Measurements from ENCODE around the gene SFTPB.

Gene SFTPB

DNA sequence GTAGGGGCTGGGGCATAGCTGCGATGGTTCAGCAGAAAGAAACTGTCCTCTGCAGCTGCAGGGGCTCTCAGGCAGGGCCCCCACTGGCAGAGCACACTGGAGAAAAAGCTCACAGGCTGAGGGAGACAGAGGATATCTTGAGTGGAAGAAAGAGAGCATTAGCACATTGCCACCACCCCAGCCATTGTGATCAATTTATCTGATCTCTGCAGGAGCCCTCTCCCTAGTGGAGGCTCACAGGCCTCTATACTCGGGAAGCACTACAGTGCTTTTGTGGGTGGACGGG, 801 bp upstream of the SFTPB start:
- Histone ChIP-seq H3K36me3 (ENCODE audit: insufficient read depth, low read length) (no peaks in the 10 kb centered on the region), H3K4me3 (ENCODE audit: low read depth in 1 of 2, low read length in 2 of 2) (no peak overlapping the region), H3K9me3 (ENCODE audit: insufficient read depth, low read length, severe bottlenecking) (no peaks in the 10 kb centered on the region), H3K79me2 (ENCODE audit: insufficient read depth, low read length) (no peaks in the 10 kb centered on the region), H2AFZ (ENCODE audit: low read depth, low read length) (no peak overlapping the region), H3K4me2 (ENCODE audit: insufficient read depth, low read length) (no peak overlapping the region), H4K20me1 (ENCODE audit: insufficient read depth, low read length) (no peaks in the 10 kb centered on the region), H3K4me1 (ENCODE audit: insufficient read depth, low read length) (no peaks in the 10 kb centered on the region), H3K27ac (ENCODE audit: low read length) (no peak overlapping the region), H3K9ac (ENCODE audit: low read depth, low read length) (no peak overlapping the region), H3K27me3 (ENCODE audit: insufficient read depth, low read length, poor library complexity) (no peaks in the 10 kb centered on the region)
- TF ChIP-seq EZH2 (IDR thresholded peaks at IDR 0.05; ENCODE audit: borderline replicate concordance, low read depth, low read length, severe bottlenecking): no peak
- TF ChIP-seq, protein P1, sequence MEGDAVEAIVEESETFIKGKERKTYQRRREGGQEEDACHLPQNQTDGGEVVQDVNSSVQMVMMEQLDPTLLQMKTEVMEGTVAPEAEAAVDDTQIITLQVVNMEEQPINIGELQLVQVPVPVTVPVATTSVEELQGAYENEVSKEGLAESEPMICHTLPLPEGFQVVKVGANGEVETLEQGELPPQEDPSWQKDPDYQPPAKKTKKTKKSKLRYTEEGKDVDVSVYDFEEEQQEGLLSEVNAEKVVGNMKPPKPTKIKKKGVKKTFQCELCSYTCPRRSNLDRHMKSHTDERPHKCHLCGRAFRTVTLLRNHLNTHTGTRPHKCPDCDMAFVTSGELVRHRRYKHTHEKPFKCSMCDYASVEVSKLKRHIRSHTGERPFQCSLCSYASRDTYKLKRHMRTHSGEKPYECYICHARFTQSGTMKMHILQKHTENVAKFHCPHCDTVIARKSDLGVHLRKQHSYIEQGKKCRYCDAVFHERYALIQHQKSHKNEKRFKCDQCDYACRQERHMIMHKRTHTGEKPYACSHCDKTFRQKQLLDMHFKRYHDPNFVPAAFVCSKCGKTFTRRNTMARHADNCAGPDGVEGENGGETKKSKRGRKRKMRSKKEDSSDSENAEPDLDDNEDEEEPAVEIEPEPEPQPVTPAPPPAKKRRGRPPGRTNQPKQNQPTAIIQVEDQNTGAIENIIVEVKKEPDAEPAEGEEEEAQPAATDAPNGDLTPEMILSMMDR (IDR thresholded peaks at IDR 0.05; ENCODE audit: borderline replicate concordance, extremely low read depth, low read length, poor library complexity, severe bottlenecking): no peak
- no peak for DNase-seq
- ATAC-seq (ENCODE audit: insufficient read depth, low read depth): no peak

DNA sequence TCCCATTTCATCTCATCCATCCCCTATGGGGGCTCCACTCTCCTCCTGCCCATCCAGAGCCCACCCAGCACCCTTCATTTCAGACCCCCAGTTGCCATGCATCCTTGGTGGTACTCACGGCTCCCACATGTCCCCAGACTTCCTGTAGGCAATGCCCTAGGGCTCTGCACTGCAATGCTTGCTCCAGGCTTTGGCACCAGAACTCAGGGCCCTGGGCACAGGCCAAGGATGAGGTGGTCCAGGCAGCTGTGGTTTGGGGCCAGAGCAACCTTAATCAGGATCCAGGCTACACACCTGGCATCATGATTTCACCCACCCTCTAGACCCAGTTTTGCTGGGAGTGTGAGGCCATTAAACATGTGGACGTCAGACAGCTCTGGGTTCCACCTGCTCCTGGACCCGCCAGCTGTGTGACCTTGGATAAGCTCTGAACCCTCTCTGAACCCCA, 414 bp downstream of the SFTPB start:
- Histone ChIP-seq H3K79me2 (ENCODE audit: insufficient read depth, low read length) (no peaks in the 10 kb centered on the region), H2AFZ (ENCODE audit: low read depth, low read length) (no peak overlapping the region), H3K36me3 (ENCODE audit: insufficient read depth, low read length) (no peaks in the 10 kb centered on the region), H3K4me1 (ENCODE audit: insufficient read depth, low read length) (no peaks in the 10 kb centered on the region), H3K27ac (ENCODE audit: low read length) (no peak overlapping the region), H3K27me3 (ENCODE audit: insufficient read depth, low read length, poor library complexity) (no peaks in the 10 kb centered on the region), H3K9me3 (ENCODE audit: insufficient read depth, low read length, severe bottlenecking) (no peaks in the 10 kb centered on the region), H4K20me1 (ENCODE audit: insufficient read depth, low read length) (0 out of 2 replicates have a peak, but pooled peaks cover 3% of the 10 kb centered on the region), H3K9ac (ENCODE audit: low read depth, low read length) (no peak overlapping the region), H3K4me2 (ENCODE audit: insufficient read depth, low read length) (no peak overlapping the region), H3K4me3 (ENCODE audit: low read depth in 1 of 2, low read length in 2 of 2) (no peak overlapping the region)
- DNase-seq: no peak
- TF ChIP-seq, protein P1 (IDR thresholded peaks at IDR 0.05; ENCODE audit: borderline replicate concordance, extremely low read depth, low read length, poor library complexity, severe bottlenecking): no peak
- no peak for ATAC-seq (ENCODE audit: insufficient read depth, low read depth)

DNA sequence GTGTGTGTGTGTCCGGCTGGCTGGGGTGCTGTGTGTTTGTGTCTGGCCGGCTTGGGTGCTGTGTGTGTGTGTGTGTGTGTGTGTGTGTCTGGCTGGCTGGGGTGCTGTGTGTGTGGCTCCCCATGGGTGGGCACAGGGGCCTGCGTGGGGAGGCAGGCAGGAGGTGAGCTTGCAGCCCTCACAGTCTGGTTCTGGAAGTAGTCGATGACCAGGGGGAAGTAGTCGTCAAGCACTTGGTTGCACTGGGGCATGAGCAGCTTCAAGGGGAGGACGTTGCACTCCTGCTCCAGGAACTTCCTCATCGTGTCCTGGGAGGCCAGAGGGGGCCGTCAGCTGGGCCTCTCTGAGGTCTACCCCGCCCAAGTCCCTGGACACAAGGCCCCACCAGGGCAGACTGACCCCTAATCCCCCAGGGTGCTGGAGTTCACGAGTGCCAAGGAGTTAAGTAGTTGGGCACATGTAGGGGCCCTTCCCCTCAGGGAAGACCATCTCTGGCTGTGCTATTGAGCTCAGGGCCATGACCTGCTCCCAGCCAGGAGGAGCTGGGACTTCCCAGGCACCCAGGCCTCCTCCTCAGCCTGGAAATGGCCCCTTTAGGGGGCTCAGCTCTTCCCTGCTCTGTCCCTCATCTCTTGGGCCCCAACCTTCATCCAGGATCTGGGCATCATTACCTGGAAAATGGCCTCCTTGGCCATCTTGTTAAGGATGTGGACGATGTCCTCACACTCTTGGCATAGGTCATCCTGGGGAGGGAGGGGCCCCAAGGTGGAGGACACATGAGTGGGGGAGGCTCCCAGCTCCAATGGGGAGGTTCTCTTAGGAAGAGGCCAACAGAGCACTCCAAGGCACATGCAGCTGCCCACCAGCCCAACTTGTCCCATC, 1.3 kb downstream of the SFTPB start:
- no peaks in the 10 kb centered on the region for H3K79me2 ChIP-seq (ENCODE audit: insufficient read depth, low read length)
- H4K20me1 ChIP-seq (ENCODE audit: insufficient read depth, low read length): 0 out of 2 replicates have a peak, but pooled peaks cover 3% of the 10 kb centered on the region
- no peak for DNase-seq
- no peak overlapping the region for H3K4me2 ChIP-seq (ENCODE audit: insufficient read depth, low read length)
- H2AFZ ChIP-seq (ENCODE audit: low read depth, low read length): no peak overlapping the region
- no peaks in the 10 kb centered on the region for H3K36me3 ChIP-seq (ENCODE audit: insufficient read depth, low read length)
- no peaks in the 10 kb centered on the region for H3K4me1 ChIP-seq (ENCODE audit: insufficient read depth, low read length)
- H3K4me3 ChIP-seq (ENCODE audit: low read depth in 1 of 2, low read length in 2 of 2): no peak overlapping the region
- ATAC-seq (ENCODE audit: insufficient read depth, low read depth): no peak
- H3K27me3 ChIP-seq (ENCODE audit: insufficient read depth, low read length, poor library complexity): no peaks in the 10 kb centered on the region
- no peaks in the 10 kb centered on the region for H3K9me3 ChIP-seq (ENCODE audit: insufficient read depth, low read length, severe bottlenecking)
- no peak overlapping the region for H3K9ac ChIP-seq (ENCODE audit: low read depth, low read length)
- no peak overlapping the region for H3K27ac ChIP-seq (ENCODE audit: low read length)
- TF ChIP-seq, protein P1 (IDR thresholded peaks at IDR 0.05; ENCODE audit: borderline replicate concordance, extremely low read depth, low read length, poor library complexity, severe bottlenecking): no peak
- TF ChIP-seq EZH2 (IDR thresholded peaks at IDR 0.05; ENCODE audit: borderline replicate concordance, low read depth, low read length, severe bottlenecking): no peak

Data from DND-41 (cell line).